GM21529 (cell line): ENCODE results near the gene CDK5RAP3.
A peak's percentile ranks its signal among the peaks of the same experiment; 100 is the strongest.

ENCODE experiments used
- ATAC-seq: cut with Tn5 transposase; IDR thresholded peaks from one replicate; pipeline ENCODE4 v1.9.1; 2021; ENCODE audit not compliant: unreplicated experiment

The CDK5RAP3 gene

GRCh38 chr17:48022901-48023300 is 52.0 kb downstream of the CDK5RAP3 start:
- ATAC-seq: no peak

- ATAC-seq: no peak
Observed at GRCh38 chr17:48023400-48024148, 52.7 kb downstream of the CDK5RAP3 start.

- ATAC-seq: no peak
Observed at GRCh38 chr17:48024149-48025039, 53.5 kb downstream of the CDK5RAP3 start.

GRCh38 chr17:48025040-48025903 is 54.4 kb downstream of the CDK5RAP3 start:
- ATAC-seq: peak; percentile 86

GRCh38 chr17:48025904-48026501 is 55.1 kb downstream of the CDK5RAP3 start:
- no peak for ATAC-seq

GRCh38 chr17:48026502-48027321 is 55.8 kb downstream of the CDK5RAP3 start:
- no peak for ATAC-seq

GRCh38 chr17:48027322-48027981 is 56.5 kb downstream of the CDK5RAP3 start:
- ATAC-seq: no peak

- ATAC-seq: no peak
Observed at GRCh38 chr17:48028736-48029135, 57.8 kb downstream of the CDK5RAP3 start.

GRCh38 chr17:48030531-48030930 is 59.6 kb downstream of the CDK5RAP3 start:
- ATAC-seq: no peak
